ENCODE measurements around the gene CPA3.

- no peak for TF ChIP-seq EZH2 (IDR thresholded peaks at IDR 0.05; ENCODE audit: insufficient read depth, poor library complexity, severe bottlenecking)
- no peak for TF ChIP-seq EZH2phosphoT487 (IDR thresholded peaks at IDR 0.05; ENCODE audit: insufficient read depth, low read depth)
Measured at GRCh38 chr3:148943506-148944205, 78.6 kb downstream of the CPA3 start.

All from GM23248 (cell line).